Left lung (tissue), 10 donors: Measurements from ENCODE around the gene COG5. TPM values are rescaled to one million over a fixed set of nuclear protein-coding genes. Genes with fewer than 3 reads are reported as not detected.

Source experiments
- ATAC-seq: fragments of 200-7000 bp; cut with Tn5 transposase; one replicate; pipeline ENCODE4 v1.9.1; 2020; ENCODE audit warnings: moderate library complexity
- DNase-seq, 4 donors: peaks; one replicate each; pipeline ENCODE4 v3.0.0-alpha.2; 2013 to 2020
- H3K27ac ChIP-seq, 2 donors: fragments of 200-600 bp; sonication (generic) in 1 of 2; one replicate each; pipeline versions ENCODE4 v1.5.0 to v1.8.0; 2020 to 2021
- H3K27me3 ChIP-seq, 2 donors: fragments of 200-600 bp; sonication (generic) in 1 of 2; one replicate each; pipeline versions ENCODE4 v1.5.0 to v1.8.0; 2020 to 2021
- H3K36me3 ChIP-seq, 2 donors: fragments of 200-600 bp; sonication (generic) in 1 of 2; one replicate each; pipeline versions ENCODE4 v1.5.0 to v1.8.0; 2020 to 2021
- H3K4me1 ChIP-seq, 2 donors: fragments of 200-600 bp; one replicate each; pipeline ENCODE4 v1.8.0; 2021
- H3K4me3 ChIP-seq, 2 donors: fragments of 200-600 bp; sonication (generic) in 1 of 2; one replicate each; pipeline versions ENCODE4 v1.5.0 to v1.8.0; 2020 to 2021; ENCODE audit warnings: mild to moderate bottlenecking in 1 of 2
- H3K9me3 ChIP-seq, 2 donors: fragments of 200-600 bp; sonication (generic) in 1 of 2; one replicate each; pipeline versions ENCODE4 v1.5.0 to v1.8.0; 2020 to 2021
- CTCF ChIP-seq, 2 donors: fragments of 200-600 bp; sonication (generic) in 1 of 2; IDR thresholded peaks; one replicate each; pipeline versions ENCODE4 v1.5.0 to v1.8.0; 2021; ENCODE audit warnings: antibody characterized with exemption in 2 of 2
- intact Hi-C, 2 donors: fragments of 100-400 bp; cut with DNase I; formaldehyde crosslinking; loops; one replicate each; pipeline versions ENCODE4 v1.11.2 to v1.14.2; 2022
- polyA plus RNA-seq, 6 donors: library from polyadenylated mRNA; unstranded; fragments of 120-200 nt; gene quantifications; one replicate each; pipeline ENCODE4 v1.2.1, GENCODE V29; 2013; ENCODE audit not compliant: insufficient read length in 6 of 6
- total RNA-seq, 2 donors: library from RNA; stranded (reverse); fragmentation: NEBNext Ultra II Directional; extraction: Animal tissue kit (Norgen Biotek cat#: 25700); gene quantifications; one replicate each; pipeline ENCODE4 v1.2.1, GENCODE V29; 2021
- donor health status: DM: no; HTN: yes; CAD: no.
- donor health status: DM: no; HTN: no; CAD: no.

The COG5 gene
- total and polyA plus RNA-seq, 8 donors: 26.9 to 42.6 (median 33.4) TPM

GRCh38 chr7:107210400-107210799 lies 353.3 kb downstream of the COG5 start:
- no peak for TF ChIP-seq CTCF (IDR thresholded peaks at IDR 0.05)
- Histone ChIP-seq H3K27me3 (no peaks in the 10 kb centered on the region), H3K9me3 (peaks cover 0 to 11% of the 10 kb centered on the region in 2 donors), H3K36me3 (peaks cover 0 to 50% of the 10 kb centered on the region in 2 donors), H3K4me1 (peaks cover 0 to 4% of the 10 kb centered on the region in 2 donors), H3K4me3 (no peak overlapping the region), H3K27ac (no peak overlapping the region)
- DNase-seq: no peak
- intact Hi-C loops: no loop called here
- no peak for ATAC-seq

- intact Hi-C loops: no loop called here
- Histone ChIP-seq H3K4me1 (peaks cover 0 to 4% of the 10 kb centered on the region in 2 donors), H3K36me3 (peaks cover 0 to 58% of the 10 kb centered on the region in 2 donors)
These were observed 354.2 kb downstream of the COG5 start for GRCh38 chr7:107209565-107209964.

GRCh38 chr7:107208563-107208962 lies 355.2 kb downstream of the COG5 start:
- Histone ChIP-seq H3K27me3 (no peaks in the 10 kb centered on the region), H3K27ac (no peak overlapping the region), H3K4me3 (no peak overlapping the region), H3K4me1 (peaks cover 0 to 4% of the 10 kb centered on the region in 2 donors), H3K36me3 (peaks cover 0 to 68% of the 10 kb centered on the region in 2 donors), H3K9me3 (peaks cover 0 to 3% of the 10 kb centered on the region in 2 donors)
- intact Hi-C loops: no loop called here
- DNase-seq: no peak
- no peak for TF ChIP-seq CTCF (IDR thresholded peaks at IDR 0.05)
- no peak for ATAC-seq

More at GRCh38 chr7:107209565-107209964, 354.2 kb downstream of the COG5 start:
- H3K4me3 ChIP-seq: no peak overlapping the region
- no peak for ATAC-seq
- peaks cover 0 to 11% of the 10 kb centered on the region in 2 donors for H3K9me3 ChIP-seq
- no peak overlapping the region for H3K27ac ChIP-seq
- no peak for TF ChIP-seq CTCF (IDR thresholded peaks at IDR 0.05)
- no peaks in the 10 kb centered on the region for H3K27me3 ChIP-seq
- no peak for DNase-seq

GRCh38 chr7:107208024-107208521 lies 355.6 kb downstream of the COG5 start:
- H3K36me3 ChIP-seq: peaks cover 0 to 73% of the 10 kb centered on the region in 2 donors
- H3K4me3 ChIP-seq: no peak overlapping the region
- no peak for TF ChIP-seq CTCF (IDR thresholded peaks at IDR 0.05)
- intact Hi-C loops: no loop called here
- no peak for ATAC-seq
- H3K9me3 ChIP-seq: no peaks in the 10 kb centered on the region
- no peak overlapping the region for H3K27ac ChIP-seq
- no peak for DNase-seq
- H3K4me1 ChIP-seq: peaks cover 0 to 4% of the 10 kb centered on the region in 2 donors
- H3K27me3 ChIP-seq: no peaks in the 10 kb centered on the region

- peaks cover 0 to 4% of the 10 kb centered on the region in 2 donors for H3K4me1 ChIP-seq
- no peak for ATAC-seq
- TF ChIP-seq CTCF (IDR thresholded peaks at IDR 0.05): no peak
- peaks cover 0 to 79% of the 10 kb centered on the region in 2 donors for H3K36me3 ChIP-seq
- intact Hi-C loops: no loop called here
- H3K9me3 ChIP-seq: no peaks in the 10 kb centered on the region
- no peak overlapping the region for H3K4me3 ChIP-seq
- no peaks in the 10 kb centered on the region for H3K27me3 ChIP-seq
- no peak overlapping the region for H3K27ac ChIP-seq
- DNase-seq: no peak
These were observed 356.3 kb downstream of the COG5 start for GRCh38 chr7:107207459-107207858.
